Hepatocyte (in vitro differentiated cells): ENCODE data around the gene PHLDB1.

Experiments used
- CTCF ChIP-seq: fragments of 200-600 bp; sonication (generic); IDR thresholded peaks from 2 replicates; pipeline ENCODE4 v1.5.1; 2016; ENCODE audit warnings: antibody characterized with exemption, mild to moderate bottlenecking; ENCODE audit not compliant: poor library complexity
- EZH2 ChIP-seq: fragments of 200-600 bp; sonication (generic); IDR thresholded peaks from 2 replicates; pipeline ENCODE4 v1.6.1; 2016; ENCODE audit warnings: antibody characterized with exemption, mild to moderate bottlenecking, borderline replicate concordance

- TF ChIP-seq CTCF (no peak), EZH2 (no peak)
Observed at GRCh38 chr11:118660681-118661424, 53.4 kb downstream of the PHLDB1 start.
